Smooth muscle cell (in vitro differentiated cells): Measurements from ENCODE around the gene GAPDHS. TPM values are rescaled to one million over a fixed set of nuclear protein-coding genes. Genes with fewer than 3 reads are reported as not detected.

Experiments used
- polyA plus RNA-seq: library from polyadenylated mRNA; unstranded; fragments of >200 nt; fragmentation: Nextera tagmentation; extraction: Ambion mirVana; gene quantifications from 2 replicates; pipeline ENCODE4 v1.2.1, GENCODE V29; 2016
- total RNA-seq: library from RNA; depleted of rRNA; stranded (reverse); fragments of >200 nt; gene quantifications from 2 replicates; pipeline ENCODE4 v1.2.3, GENCODE V29; 2014

The GAPDHS gene
- total and polyA plus RNA-seq, 2 experiments from 2014 or later: 0.16 TPM; not detected in 1

Other genes with a start within 250 kb of the GAPDHS start
- gene MAG, start 241.3 kb upstream of the GAPDHS start, total RNA-seq: not detected in 2 replicates
- not detected in 2 replicates for gene MAG, start 241.3 kb upstream of the GAPDHS start, polyA plus RNA-seq
- not detected in 2 replicates for gene CD22, start 204.3 kb upstream of the GAPDHS start, total RNA-seq
- not detected in 2 replicates for gene CD22, start 204.3 kb upstream of the GAPDHS start, polyA plus RNA-seq
- gene FFAR1, start 185.6 kb upstream of the GAPDHS start, total RNA-seq: not detected in 2 replicates
- not detected in 2 replicates for gene FFAR1, start 185.6 kb upstream of the GAPDHS start, polyA plus RNA-seq
- gene FFAR3, start 175.0 kb upstream of the GAPDHS start, total RNA-seq: not detected in 2 replicates
- not detected in 2 replicates for gene FFAR3, start 175.0 kb upstream of the GAPDHS start, polyA plus RNA-seq
- not detected in 2 replicates for gene GPR42, start 162.4 kb upstream of the GAPDHS start, total RNA-seq
- gene GPR42, start 162.4 kb upstream of the GAPDHS start, polyA plus RNA-seq: not detected in 2 replicates
- gene FFAR2, start 85.2 kb upstream of the GAPDHS start, total RNA-seq: not detected in 2 replicates
- gene FFAR2, start 85.2 kb upstream of the GAPDHS start, polyA plus RNA-seq: not detected in 2 replicates
- gene KRTDAP, start 43.0 kb upstream of the GAPDHS start, total RNA-seq: 203 and 298 TPM in 2 replicates
- gene KRTDAP, start 43.0 kb upstream of the GAPDHS start, polyA plus RNA-seq: 41.7 and 68.3 TPM in 2 replicates
- 46.5 and 132 TPM in 2 replicates for gene DMKN, start 19.8 kb upstream of the GAPDHS start, total RNA-seq
- 31.2 and 75.4 TPM in 2 replicates for gene DMKN, start 19.8 kb upstream of the GAPDHS start, polyA plus RNA-seq
- gene SBSN, start 5.1 kb upstream of the GAPDHS start, total RNA-seq: 14.9 and 19.8 TPM in 2 replicates
- gene SBSN, start 5.1 kb upstream of the GAPDHS start, polyA plus RNA-seq: 4.9 and 11.7 TPM in 2 replicates
- gene TMEM147, start 12.2 kb downstream of the GAPDHS start, total RNA-seq: 128 and 168 TPM in 2 replicates
- gene TMEM147, start 12.2 kb downstream of the GAPDHS start, polyA plus RNA-seq: 291 and 293 TPM in 2 replicates
- gene ATP4A, start 30.2 kb downstream of the GAPDHS start, total RNA-seq: not detected in 2 replicates
- not detected in 2 replicates for gene ATP4A, start 30.2 kb downstream of the GAPDHS start, polyA plus RNA-seq
- not detected in 2 replicates for gene PMIS2, start 52.7 kb downstream of the GAPDHS start, total RNA-seq
- gene PMIS2, start 52.7 kb downstream of the GAPDHS start, polyA plus RNA-seq: not detected in 2 replicates
- 6.3 and 6.4 TPM in 2 replicates for gene HAUS5, start 79.3 kb downstream of the GAPDHS start, total RNA-seq
- 14.0 and 15.8 TPM in 2 replicates for gene HAUS5, start 79.3 kb downstream of the GAPDHS start, polyA plus RNA-seq
- gene RBM42, start 95.6 kb downstream of the GAPDHS start, total RNA-seq: 37.2 and 42.4 TPM in 2 replicates
- 143 and 155 TPM in 2 replicates for gene RBM42, start 95.6 kb downstream of the GAPDHS start, polyA plus RNA-seq
- not detected in 2 replicates for gene ETV2, start 108.3 kb downstream of the GAPDHS start, total RNA-seq
- gene ETV2, start 108.3 kb downstream of the GAPDHS start, polyA plus RNA-seq: 2.9 and 3.8 TPM in 2 replicates
- 521 and 971 TPM in 2 replicates for gene COX6B1, start 114.9 kb downstream of the GAPDHS start, total RNA-seq
- gene COX6B1, start 114.9 kb downstream of the GAPDHS start, polyA plus RNA-seq: 622 and 683 TPM in 2 replicates
- 4.2 TPM in 1 of 2 replicates, not detected in the other for gene UPK1A, start 133.1 kb downstream of the GAPDHS start, total RNA-seq
- gene UPK1A, start 133.1 kb downstream of the GAPDHS start, polyA plus RNA-seq: 1.0 TPM in 1 of 2 replicates, not detected in the other
- not detected in 2 replicates for gene ZBTB32, start 171.1 kb downstream of the GAPDHS start, total RNA-seq
- gene ZBTB32, start 171.1 kb downstream of the GAPDHS start, polyA plus RNA-seq: 1.0 and 1.3 TPM in 2 replicates
- 10.5 and 31.1 TPM in 2 replicates for gene KMT2B, start 184.5 kb downstream of the GAPDHS start, total RNA-seq
- gene KMT2B, start 184.5 kb downstream of the GAPDHS start, polyA plus RNA-seq: 8.8 and 11.2 TPM in 2 replicates
- 1.2 and 1.7 TPM in 2 replicates for gene IGFLR1, start 209.0 kb downstream of the GAPDHS start, total RNA-seq
- gene IGFLR1, start 209.0 kb downstream of the GAPDHS start, polyA plus RNA-seq: 1.4 and 6.3 TPM in 2 replicates
- gene U2AF1L4, start 212.0 kb downstream of the GAPDHS start, total RNA-seq: 14.6 and 17.0 TPM in 2 replicates
- 29.3 and 31.5 TPM in 2 replicates for gene U2AF1L4, start 212.0 kb downstream of the GAPDHS start, polyA plus RNA-seq
- gene PSENEN, start 212.2 kb downstream of the GAPDHS start, total RNA-seq: 53.3 and 65.4 TPM in 2 replicates
- 137 and 167 TPM in 2 replicates for gene PSENEN, start 212.2 kb downstream of the GAPDHS start, polyA plus RNA-seq
- gene LIN37, start 215.1 kb downstream of the GAPDHS start, total RNA-seq: 17.8 and 20.3 TPM in 2 replicates
- 16.4 and 24.2 TPM in 2 replicates for gene LIN37, start 215.1 kb downstream of the GAPDHS start, polyA plus RNA-seq
- 19.1 and 20.6 TPM in 2 replicates for gene HSPB6, start 223.6 kb downstream of the GAPDHS start, total RNA-seq
- gene HSPB6, start 223.6 kb downstream of the GAPDHS start, polyA plus RNA-seq: 173 and 254 TPM in 2 replicates
- gene PROSER3, start 224.7 kb downstream of the GAPDHS start, total RNA-seq: 6.1 and 13.7 TPM in 2 replicates
- gene PROSER3, start 224.7 kb downstream of the GAPDHS start, polyA plus RNA-seq: 24.8 and 32.3 TPM in 2 replicates
- gene ARHGAP33, start 242.1 kb downstream of the GAPDHS start, total RNA-seq: 5.3 and 8.2 TPM in 2 replicates
- 5.7 and 14.0 TPM in 2 replicates for gene ARHGAP33, start 242.1 kb downstream of the GAPDHS start, polyA plus RNA-seq